AG04450 (cell line): ENCODE results near the gene CKS2. TPM values are rescaled to one million over a fixed set of nuclear protein-coding genes. Genes with fewer than 3 reads are reported as not detected.
"Not testable (repeated sequence)": the region's sequence is repeated elsewhere in the genome, so short reads cannot be mapped to it uniquely, and the experiment has no call there.

Source experiments
- CTCF ChIA-PET: fragments of 300-600, 350-600 bp; formaldehyde crosslinking; extraction: SDS; loops from one replicate; lab custom pipeline; 2022; ENCODE audit warnings: antibody characterized with exemption, inconsistent platforms; lab: Charles Lee
- POLR2A ChIA-PET: fragments of 350-600 bp; formaldehyde crosslinking; extraction: SDS; loops from one replicate; lab custom pipeline; 2021; ENCODE audit warnings: antibody characterized with exemption, inconsistent platforms; lab: Yijun Ruan, JAX
- DNase-seq: peaks from one replicate; pipeline ENCODE4 v3.0.0-alpha.2; 2011; ENCODE audit warnings: low read depth, low spot score
- H3K27ac ChIP-seq: one replicate; pipeline ENCODE4 v1.5.1; 2012; ENCODE audit warnings: low read depth, low read length, control low read depth
- H3K27me3 ChIP-seq: one replicate; pipeline ENCODE4 v1.6.0; 2012; ENCODE audit warnings: low read length; ENCODE audit not compliant: control insufficient read depth, insufficient read depth
- H3K4me3 ChIP-seq: 2 replicates; pipeline ENCODE4 v1.5.1; 2011; ENCODE audit warnings: mild to moderate bottlenecking, low read depth, low read length, control low read depth
- H3K9me3 ChIP-seq: 2 replicates; pipeline ENCODE4 v1.5.1; 2012; ENCODE audit warnings: low read length; ENCODE audit not compliant: control insufficient read depth, insufficient read depth
- CTCF ChIP-seq: IDR thresholded peaks from 2 replicates; pipeline ENCODE4 v1.5.1; 2011; ENCODE audit warnings: low read depth, low read length, control low read depth, inconsistent platforms
- polyA plus RNA-seq: library from polyadenylated mRNA; depleted of rRNA; stranded (reverse); fragments of >200 nt; gene quantifications from 2 replicates; pipeline ENCODE4 v1.2.3, GENCODE V29; 2011

CKS2 gene
- polyA plus RNA-seq, 1 experiment, result 137 TPM

DNA sequence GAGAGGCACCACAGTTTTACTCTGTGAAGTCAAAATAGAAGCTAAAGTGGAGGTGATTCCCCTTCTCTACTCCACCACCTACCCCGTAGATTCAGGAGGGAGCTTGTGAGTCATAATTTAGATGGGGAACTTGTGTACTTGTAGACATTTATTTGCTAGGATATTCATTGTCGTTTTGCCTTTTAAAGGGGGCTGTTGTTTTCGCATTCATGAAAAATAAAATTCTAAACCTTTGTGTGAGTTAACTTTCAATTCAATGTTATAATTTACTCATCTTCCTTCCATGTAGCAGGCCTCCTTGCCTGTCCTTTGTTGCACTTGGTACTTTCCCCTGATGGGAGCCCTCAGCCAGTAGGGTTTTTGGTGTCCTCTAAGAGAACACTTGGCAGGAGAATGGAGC is 29.3 kb downstream of the CKS2 start:
- Histone ChIP-seq H3K27ac (no peak overlapping the region), H3K4me3 (no peak overlapping the region), H3K9me3 (no peaks in the 10 kb centered on the region), H3K27me3 (no peaks in the 10 kb centered on the region)
- no peak for TF ChIP-seq CTCF
- no peak for DNase-seq
- ChIA-PET CTCF (no interaction called here), POLR2A (no interaction called here)

- Histone ChIP-seq H3K27ac (no peak overlapping the region), H3K27me3 (no peaks in the 10 kb centered on the region), H3K4me3 (no peak overlapping the region), H3K9me3 (no peaks in the 10 kb centered on the region)
- ChIA-PET POLR2A (no interaction called here), CTCF (interaction anchor here (0.9 to 2.9 kb wide), 2 partner anchors 24 to 207 kb away, joined by 3 to 13 read pairs; partner anchors contain the start of gene SECISBP2)
- TF ChIP-seq CTCF, result no peak
- DNase-seq, result no peak
These were observed 31.2 kb downstream of the CKS2 start for GRCh38 chr9:89342213-89342612.

DNA sequence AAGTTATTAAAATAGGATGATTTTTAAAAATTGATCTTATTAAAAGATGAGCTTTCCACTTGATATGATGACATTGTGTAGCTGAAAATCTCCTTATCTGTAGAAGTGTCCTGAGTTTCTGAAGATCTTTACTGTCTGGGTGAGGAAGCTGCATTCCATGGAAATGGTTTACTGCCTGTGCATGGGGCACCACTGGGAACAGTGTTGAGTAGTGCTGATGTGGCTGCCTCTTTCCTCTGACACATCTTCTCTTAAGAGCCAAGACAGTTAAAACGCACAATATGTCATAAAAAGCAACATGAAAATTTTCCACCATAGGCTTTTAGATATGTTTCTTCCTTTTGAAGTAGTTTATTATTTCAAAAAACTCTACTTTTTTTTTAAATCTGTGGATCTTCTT is 32.0 kb downstream of the CKS2 start:
- no peak for DNase-seq
- no peaks in the 10 kb centered on the region for H3K9me3 ChIP-seq
- POLR2A ChIA-PET, result no interaction called here
- H3K4me3 ChIP-seq, result no peak overlapping the region
- CTCF ChIA-PET, result interaction anchor here (0.9 to 2.9 kb wide), 2 partner anchors 24 to 206 kb away, joined by 3 to 13 read pairs; partner anchors contain the start of gene SECISBP2
- H3K27me3 ChIP-seq, result no peaks in the 10 kb centered on the region
- no peak overlapping the region for H3K27ac ChIP-seq
- no peak for TF ChIP-seq CTCF

DNA sequence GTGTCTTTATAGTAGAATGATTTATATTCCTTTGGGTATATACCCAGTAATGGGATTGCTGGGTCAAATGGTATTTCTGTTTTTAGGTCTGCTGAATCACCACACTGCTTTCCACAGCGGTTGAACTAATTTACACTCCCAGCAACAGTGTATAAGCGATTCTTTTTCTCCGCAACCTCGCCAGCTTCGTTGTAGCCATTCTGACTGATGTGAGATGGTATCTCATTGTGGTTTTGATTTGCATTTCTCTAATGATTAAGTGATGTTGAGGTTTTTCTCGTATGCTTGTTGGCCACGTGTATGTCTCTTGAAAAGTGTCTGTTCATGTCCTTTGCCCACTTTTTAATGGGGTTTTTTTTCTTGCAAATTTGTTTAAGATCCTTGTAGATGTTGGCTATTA is 32.8 kb downstream of the CKS2 start:
- H3K27ac ChIP-seq, H3K9me3 ChIP-seq, H3K27me3 ChIP-seq, POLR2A ChIA-PET, H3K4me3 ChIP-seq, DNase-seq: not testable (repeated sequence)
- CTCF ChIA-PET, result interaction anchor here (2.9 kb wide), 1 partner anchor 206 kb away, joined by 13 read pairs; no protein-coding TSS in a partner anchor

DNA sequence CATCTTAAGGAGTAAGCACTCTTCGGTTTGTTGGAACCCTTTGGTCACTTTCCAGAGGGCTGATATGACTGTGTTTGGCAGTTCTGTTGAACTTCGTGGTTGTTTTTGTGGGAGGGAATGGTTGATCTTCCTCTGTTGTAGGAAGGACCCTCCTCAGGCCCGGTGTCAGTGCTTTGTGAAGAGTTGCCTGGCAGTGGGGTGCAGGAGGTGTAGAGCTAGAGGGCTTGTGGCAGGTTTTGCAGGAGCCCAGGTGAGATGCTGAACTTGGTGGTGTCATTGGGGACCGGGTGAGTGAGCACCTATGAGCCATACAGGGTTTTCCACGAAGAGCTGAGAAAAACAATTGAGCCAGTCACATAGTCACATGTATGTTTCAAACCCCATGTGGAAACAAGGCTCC is 34.5 kb downstream of the CKS2 start:
- ChIA-PET CTCF (no interaction called here), POLR2A (no interaction called here)
- no peaks in the 10 kb centered on the region for H3K27me3 ChIP-seq
- H3K9me3 ChIP-seq, result no peaks in the 10 kb centered on the region
- no peak for TF ChIP-seq CTCF
- no peak overlapping the region for H3K27ac ChIP-seq
- no peak for DNase-seq
- no peak overlapping the region for H3K4me3 ChIP-seq
